Lower lobe of right lung (tissue), 2 donors: Measurements from ENCODE around the gene ST3GAL3. TPM values are rescaled to one million over a fixed set of nuclear protein-coding genes. Genes with fewer than 3 reads are reported as not detected.
A peak's percentile ranks its signal among the peaks of the same experiment; 100 is the strongest.

Experiments used
- ATAC-seq, 2 donors: fragments of 200-7000 bp; cut with Tn5 transposase; one replicate each; pipeline ENCODE4 v1.9.1; 2020 to 2022; ENCODE audit warnings: mild to moderate bottlenecking in 2 of 2, moderate library complexity in 2 of 2
- DNase-seq: peaks from one replicate; pipeline ENCODE4 v3.0.0-alpha.2; 2020
- H3K27ac ChIP-seq: fragments of 200-600 bp; one replicate; pipeline ENCODE4 v1.8.0; 2022
- H3K27me3 ChIP-seq: fragments of 200-600 bp; one replicate; pipeline ENCODE4 v1.8.0; 2022; ENCODE audit warnings: low read depth
- H3K36me3 ChIP-seq: fragments of 200-600 bp; one replicate; pipeline ENCODE4 v1.8.0; 2022; ENCODE audit warnings: mild to moderate bottlenecking
- H3K4me1 ChIP-seq: fragments of 200-600 bp; one replicate; pipeline ENCODE4 v1.8.0; 2022
- H3K4me3 ChIP-seq: fragments of 200-600 bp; one replicate; pipeline ENCODE4 v1.8.0; 2022; ENCODE audit warnings: mild to moderate bottlenecking
- H3K9me3 ChIP-seq: fragments of 200-600 bp; one replicate; pipeline ENCODE4 v1.8.0; 2022
- intact Hi-C: fragments of 100-400 bp; cut with DNase I; formaldehyde crosslinking; loops from one replicate; pipeline ENCODE4 v1.11.0; 2022
- total RNA-seq: library from RNA; stranded (reverse); fragmentation: NEBNext Ultra II Directional; extraction: Animal tissue kit (Norgen Biotek cat#: 25700); gene quantifications from one replicate; pipeline ENCODE4 v1.2.1, GENCODE V29; 2021
- TF ChIP-seq, protein P1 (sequence below): fragments of 200-600 bp; IDR thresholded peaks from one replicate; pipeline ENCODE4 v1.8.0; 2022; ENCODE audit warnings: antibody characterized with exemption, mild to moderate bottlenecking
- donor health status: DM: no; HTN: yes; CAD: no; lungs with severe emphysema.

ST3GAL3 gene
- total RNA-seq, 1 donor from 2014 or later: 23.6 TPM

DNA sequence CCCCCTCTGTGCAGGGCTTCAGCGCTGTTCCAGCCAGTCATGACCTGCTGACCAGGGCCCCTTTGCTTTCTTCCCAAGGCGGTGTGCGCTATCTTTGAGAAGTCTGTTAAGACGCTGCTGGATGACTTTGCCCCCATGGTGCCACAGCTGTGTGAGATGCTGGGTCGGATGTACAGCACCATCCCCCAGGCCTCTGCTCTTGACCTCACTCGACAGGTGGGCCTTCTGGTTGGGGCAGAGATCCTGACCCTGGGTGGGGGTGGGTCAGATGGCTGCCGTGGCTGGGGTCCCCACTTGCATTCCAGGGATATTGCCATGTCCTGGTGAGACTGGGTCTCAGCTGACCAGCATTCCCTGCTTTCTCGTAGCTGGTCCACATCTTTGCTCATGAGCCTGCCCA is 253.5 kb downstream of the ST3GAL3 start:
- H3K27me3 ChIP-seq: no peaks in the 10 kb centered on the region
- TF ChIP-seq, protein P1, sequence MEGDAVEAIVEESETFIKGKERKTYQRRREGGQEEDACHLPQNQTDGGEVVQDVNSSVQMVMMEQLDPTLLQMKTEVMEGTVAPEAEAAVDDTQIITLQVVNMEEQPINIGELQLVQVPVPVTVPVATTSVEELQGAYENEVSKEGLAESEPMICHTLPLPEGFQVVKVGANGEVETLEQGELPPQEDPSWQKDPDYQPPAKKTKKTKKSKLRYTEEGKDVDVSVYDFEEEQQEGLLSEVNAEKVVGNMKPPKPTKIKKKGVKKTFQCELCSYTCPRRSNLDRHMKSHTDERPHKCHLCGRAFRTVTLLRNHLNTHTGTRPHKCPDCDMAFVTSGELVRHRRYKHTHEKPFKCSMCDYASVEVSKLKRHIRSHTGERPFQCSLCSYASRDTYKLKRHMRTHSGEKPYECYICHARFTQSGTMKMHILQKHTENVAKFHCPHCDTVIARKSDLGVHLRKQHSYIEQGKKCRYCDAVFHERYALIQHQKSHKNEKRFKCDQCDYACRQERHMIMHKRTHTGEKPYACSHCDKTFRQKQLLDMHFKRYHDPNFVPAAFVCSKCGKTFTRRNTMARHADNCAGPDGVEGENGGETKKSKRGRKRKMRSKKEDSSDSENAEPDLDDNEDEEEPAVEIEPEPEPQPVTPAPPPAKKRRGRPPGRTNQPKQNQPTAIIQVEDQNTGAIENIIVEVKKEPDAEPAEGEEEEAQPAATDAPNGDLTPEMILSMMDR: no peak
- no peaks in the 10 kb centered on the region for H3K9me3 ChIP-seq
- DNase-seq: no peak
- H3K4me3 ChIP-seq: no peak overlapping the region
- ATAC-seq: no peak
- H3K36me3 ChIP-seq: peaks cover 82% of the 10 kb centered on the region
- H3K27ac ChIP-seq: no peak overlapping the region
- intact Hi-C loops: no loop called here
- H3K4me1 ChIP-seq: no peaks in the 10 kb centered on the region

DNA sequence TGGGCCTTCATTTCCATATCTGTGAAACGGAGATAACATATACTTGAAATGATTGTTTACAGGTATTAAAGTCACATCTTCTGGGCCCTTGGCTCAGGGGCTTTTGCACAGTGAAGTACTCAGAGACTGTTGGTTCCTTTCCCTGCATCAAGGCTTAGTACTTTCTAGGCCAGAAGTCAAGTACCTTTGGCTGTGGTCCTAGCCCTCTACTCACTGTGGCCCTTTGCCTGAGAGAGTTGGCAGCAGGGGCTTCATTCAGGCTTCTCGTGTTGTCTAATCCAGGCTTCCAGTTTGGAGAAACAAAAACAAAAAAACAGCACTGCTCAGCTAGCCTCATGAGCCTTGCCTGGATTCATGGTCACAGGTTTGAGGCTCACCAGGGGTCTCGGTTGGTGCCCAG is 254.4 kb downstream of the ST3GAL3 start:
- H3K36me3 ChIP-seq: peaks cover 83% of the 10 kb centered on the region

DNA sequence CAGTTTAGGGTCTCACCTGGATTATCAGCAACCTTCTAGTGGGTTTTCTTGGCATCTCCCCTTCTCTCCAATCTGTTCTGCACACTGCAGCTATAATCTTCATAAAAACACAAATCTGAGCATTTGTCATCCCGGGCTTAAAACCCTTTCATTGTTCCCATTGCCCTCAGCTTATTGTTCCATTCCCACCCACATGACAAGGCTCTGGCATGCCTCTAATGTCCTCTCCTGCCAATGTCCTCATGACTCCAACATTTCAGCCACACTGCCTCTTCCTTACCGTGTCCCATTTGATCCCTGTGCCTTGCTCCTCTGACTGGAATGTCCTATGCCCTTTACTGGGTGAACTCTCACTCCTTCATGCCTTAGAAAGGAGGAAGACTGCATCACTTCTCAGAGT is 255.0 kb downstream of the ST3GAL3 start:
- intact Hi-C loops: no loop called here
- no peak for ATAC-seq

More for the DNA sequence above, 254.4 kb downstream of the ST3GAL3 start:
- Histone ChIP-seq H3K9me3 (no peaks in the 10 kb centered on the region), H3K4me1 (no peaks in the 10 kb centered on the region), H3K4me3 (no peak overlapping the region), H3K27ac (no peak overlapping the region), H3K27me3 (no peaks in the 10 kb centered on the region)
- intact Hi-C loops: no loop called here
- DNase-seq: no peak
- TF ChIP-seq, protein P1: no peak
- ATAC-seq: no peak

DNA sequence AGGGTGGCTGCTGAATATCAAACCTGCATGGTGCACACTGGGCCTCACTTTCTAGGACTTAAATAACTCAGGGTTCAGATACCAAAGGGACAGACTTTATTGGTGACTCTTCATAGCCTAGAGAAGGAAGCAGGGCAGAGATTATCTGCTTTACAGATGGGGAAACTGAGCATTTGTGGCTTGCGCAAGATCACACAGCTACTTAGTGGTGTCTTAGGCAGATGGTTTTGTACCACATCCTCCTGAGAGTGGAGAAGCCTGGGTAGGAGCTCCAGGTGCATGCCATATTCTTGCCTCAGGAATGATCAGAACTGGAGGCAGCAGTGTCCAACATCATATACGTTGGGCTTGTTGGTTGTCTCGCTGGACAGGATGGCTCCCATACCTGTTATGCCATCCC is 255.7 kb downstream of the ST3GAL3 start:
- H3K9me3 ChIP-seq: no peaks in the 10 kb centered on the region
- no peak for ATAC-seq
- DNase-seq: peak; percentile 1
- no peak overlapping the region for H3K27ac ChIP-seq
- no peaks in the 10 kb centered on the region for H3K4me1 ChIP-seq
- H3K4me3 ChIP-seq: no peak overlapping the region
- TF ChIP-seq, protein P1: no peak
- peaks cover 78% of the 10 kb centered on the region for H3K36me3 ChIP-seq
- intact Hi-C loops: no loop called here
- H3K27me3 ChIP-seq: no peaks in the 10 kb centered on the region

More for the DNA sequence above, 255.0 kb downstream of the ST3GAL3 start:
- no peaks in the 10 kb centered on the region for H3K27me3 ChIP-seq
- H3K36me3 ChIP-seq: peaks cover 83% of the 10 kb centered on the region
- TF ChIP-seq, protein P1: no peak
- H3K4me3 ChIP-seq: no peak overlapping the region
- no peaks in the 10 kb centered on the region for H3K4me1 ChIP-seq
- no peaks in the 10 kb centered on the region for H3K9me3 ChIP-seq
- no peak overlapping the region for H3K27ac ChIP-seq
- no peak for DNase-seq

DNA sequence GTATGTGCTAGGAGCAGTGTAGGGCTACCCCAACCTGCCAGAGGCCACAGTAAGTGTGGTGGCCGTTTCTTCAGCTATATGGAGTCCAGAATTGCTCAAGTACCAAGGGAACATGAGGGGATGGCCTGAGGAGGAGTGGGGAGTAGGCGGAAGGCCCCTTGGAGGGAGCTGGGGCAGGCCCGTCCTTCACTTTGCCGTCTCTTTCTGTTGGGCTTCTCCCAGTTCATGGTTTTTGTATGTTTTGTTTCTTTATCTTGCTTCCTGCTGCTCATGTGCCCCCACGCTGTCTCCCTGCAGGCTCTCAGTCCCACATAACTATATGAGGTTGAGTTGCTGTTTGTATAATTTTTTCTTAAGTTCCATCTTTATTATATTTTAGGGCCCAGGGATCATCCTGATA is 256.6 kb downstream of the ST3GAL3 start:
- intact Hi-C loops: no loop called here

More for the DNA sequence above, 256.6 kb downstream of the ST3GAL3 start:
- Histone ChIP-seq H3K27ac (no peak overlapping the region), H3K4me3 (no peak overlapping the region), H3K9me3 (no peaks in the 10 kb centered on the region), H3K4me1 (no peaks in the 10 kb centered on the region), H3K36me3 (peaks cover 69% of the 10 kb centered on the region), H3K27me3 (no peaks in the 10 kb centered on the region)
- peak; percentile 6 for DNase-seq
- no peak for ATAC-seq
- TF ChIP-seq, protein P1: no peak
